ENCODE results near the gene GPC6.

The GPC6 gene

GRCh38 chr13:93231867-93232266 is 5.3 kb downstream of the GPC6 start:
- no peak for DNase-seq (ENCODE audit: low read depth)

GRCh38 chr13:93233997-93234416 is 7.4 kb downstream of the GPC6 start:
- DNase-seq (ENCODE audit: low read depth) = no peak

- no peak for DNase-seq (ENCODE audit: low read depth)
These were observed 7.9 kb downstream of the GPC6 start for GRCh38 chr13:93234459-93234858.

- no peak for DNase-seq (ENCODE audit: low read depth)
These were observed 8.8 kb downstream of the GPC6 start for GRCh38 chr13:93235258-93236015.

GRCh38 chr13:93238711-93239110 is 12.1 kb downstream of the GPC6 start:
- DNase-seq (ENCODE audit: low read depth) = no peak

GRCh38 chr13:93243375-93244063 is 16.9 kb downstream of the GPC6 start:
- no peak for DNase-seq (ENCODE audit: low read depth)

- no peak for DNase-seq (ENCODE audit: low read depth)
These were observed 17.7 kb downstream of the GPC6 start for GRCh38 chr13:93244141-93244917.

- DNase-seq (ENCODE audit: low read depth) = no peak
These were observed 18.3 kb downstream of the GPC6 start for GRCh38 chr13:93244918-93245280.

- no peak for DNase-seq (ENCODE audit: low read depth)
These were observed 19.5 kb downstream of the GPC6 start for GRCh38 chr13:93246069-93246468.

GRCh38 chr13:93248627-93249047 is 22.0 kb downstream of the GPC6 start:
- no peak for DNase-seq (ENCODE audit: low read depth)

- DNase-seq (ENCODE audit: low read depth) = no peak
These were observed 23.0 kb downstream of the GPC6 start for GRCh38 chr13:93249364-93250306.

- no peak for DNase-seq (ENCODE audit: low read depth)
These were observed 28.2 kb downstream of the GPC6 start for GRCh38 chr13:93254775-93255174.

- DNase-seq (ENCODE audit: low read depth) = no peak
These were observed 30.4 kb downstream of the GPC6 start for GRCh38 chr13:93256998-93257397.

- DNase-seq (ENCODE audit: low read depth) = no peak
These were observed 33.0 kb downstream of the GPC6 start for GRCh38 chr13:93259527-93260080.

- no peak for DNase-seq (ENCODE audit: low read depth)
These were observed 34.0 kb downstream of the GPC6 start for GRCh38 chr13:93260591-93260990.

GRCh38 chr13:93262729-93263345 is 36.2 kb downstream of the GPC6 start:
- DNase-seq (ENCODE audit: low read depth) = no peak

GRCh38 chr13:93264876-93265275 is 38.3 kb downstream of the GPC6 start:
- DNase-seq (ENCODE audit: low read depth) = no peak

GRCh38 chr13:93265800-93266199 is 39.2 kb downstream of the GPC6 start:
- DNase-seq (ENCODE audit: low read depth) = no peak

GRCh38 chr13:93266681-93267080 is 40.1 kb downstream of the GPC6 start:
- no peak for DNase-seq (ENCODE audit: low read depth)

GRCh38 chr13:93268327-93269028 is 41.9 kb downstream of the GPC6 start:
- no peak for DNase-seq (ENCODE audit: low read depth)
